PC-9 (cell line): ENCODE data around the gene C11orf65.

Source experiments
- EZH2 ChIP-seq: fragments of 200-600 bp; sonication (generic); IDR thresholded peaks from 2 replicates; pipeline ENCODE4 v1.8.0; 2017; ENCODE audit warnings: antibody characterized with exemption, low read depth
- TF ChIP-seq, protein P1 (sequence below): fragments of 200-600 bp; sonication (generic); conservative IDR thresholded peaks from 2 replicates; pipeline ENCODE4 v1.6.1; 2017; ENCODE audit warnings: mixed run types, antibody characterized with exemption, mild to moderate bottlenecking, moderate library complexity

DNA sequence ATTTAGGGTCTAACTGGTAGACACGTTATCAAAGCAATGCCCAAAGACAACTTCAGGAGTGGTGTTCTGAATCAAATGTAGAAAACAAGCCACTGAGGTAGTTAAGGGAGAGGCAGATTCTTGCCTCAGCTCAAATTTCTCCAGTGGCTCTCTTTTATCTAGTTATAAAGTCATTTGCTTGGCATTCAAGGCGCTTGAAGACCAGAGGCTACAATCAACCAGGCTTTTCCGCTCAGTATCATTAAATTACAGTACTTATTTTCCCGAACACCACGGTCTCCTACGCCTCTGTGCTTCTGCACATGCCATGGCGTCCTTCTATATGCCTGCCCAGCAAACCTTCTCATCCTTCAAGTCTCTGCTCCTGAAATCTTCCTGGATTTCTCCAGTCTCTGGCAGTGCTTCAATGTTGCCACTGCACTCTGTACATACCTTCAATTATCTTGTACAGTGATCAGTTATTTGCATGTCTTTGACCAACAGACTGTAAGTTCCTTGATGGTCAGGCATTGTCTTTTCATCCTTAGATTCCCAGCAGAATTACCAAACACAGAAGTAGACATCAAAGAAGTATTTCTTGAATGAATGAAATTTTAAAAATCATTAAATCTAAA is 29.4 kb upstream of the C11orf65 start:
- TF ChIP-seq, protein P1, sequence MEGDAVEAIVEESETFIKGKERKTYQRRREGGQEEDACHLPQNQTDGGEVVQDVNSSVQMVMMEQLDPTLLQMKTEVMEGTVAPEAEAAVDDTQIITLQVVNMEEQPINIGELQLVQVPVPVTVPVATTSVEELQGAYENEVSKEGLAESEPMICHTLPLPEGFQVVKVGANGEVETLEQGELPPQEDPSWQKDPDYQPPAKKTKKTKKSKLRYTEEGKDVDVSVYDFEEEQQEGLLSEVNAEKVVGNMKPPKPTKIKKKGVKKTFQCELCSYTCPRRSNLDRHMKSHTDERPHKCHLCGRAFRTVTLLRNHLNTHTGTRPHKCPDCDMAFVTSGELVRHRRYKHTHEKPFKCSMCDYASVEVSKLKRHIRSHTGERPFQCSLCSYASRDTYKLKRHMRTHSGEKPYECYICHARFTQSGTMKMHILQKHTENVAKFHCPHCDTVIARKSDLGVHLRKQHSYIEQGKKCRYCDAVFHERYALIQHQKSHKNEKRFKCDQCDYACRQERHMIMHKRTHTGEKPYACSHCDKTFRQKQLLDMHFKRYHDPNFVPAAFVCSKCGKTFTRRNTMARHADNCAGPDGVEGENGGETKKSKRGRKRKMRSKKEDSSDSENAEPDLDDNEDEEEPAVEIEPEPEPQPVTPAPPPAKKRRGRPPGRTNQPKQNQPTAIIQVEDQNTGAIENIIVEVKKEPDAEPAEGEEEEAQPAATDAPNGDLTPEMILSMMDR = no peak
- no peak for TF ChIP-seq EZH2
